ENCODE data around the gene GGCX.

DNA sequence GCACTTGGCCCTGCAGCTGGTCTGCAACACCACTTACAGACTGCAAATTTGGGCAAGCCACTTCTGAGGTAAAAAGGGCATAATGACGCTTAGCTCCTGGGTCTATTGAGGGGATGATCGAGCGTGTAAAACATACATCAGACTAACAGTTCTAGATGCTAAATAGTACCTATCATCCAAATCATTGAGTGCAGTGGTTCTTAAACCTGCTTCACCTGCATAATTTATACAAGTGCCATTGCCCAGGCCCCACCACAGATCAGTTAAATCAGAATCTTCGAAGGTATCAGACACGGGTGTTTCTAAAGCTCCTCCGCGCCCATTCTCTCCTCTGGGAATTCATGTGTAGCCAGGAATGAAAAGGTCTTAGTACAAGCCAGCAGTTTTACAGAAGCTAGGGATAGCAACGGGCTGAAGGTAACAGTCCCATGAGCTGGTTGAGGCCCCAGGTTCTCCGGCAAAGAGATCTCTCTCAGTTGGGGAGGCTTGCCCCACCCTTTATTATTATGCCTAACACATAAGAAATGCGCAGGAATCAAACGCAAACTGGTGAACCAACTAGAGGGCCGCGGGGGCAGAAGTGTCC, 33.5 kb upstream of the GGCX start:
- TF ChIP-seq, protein P1, sequence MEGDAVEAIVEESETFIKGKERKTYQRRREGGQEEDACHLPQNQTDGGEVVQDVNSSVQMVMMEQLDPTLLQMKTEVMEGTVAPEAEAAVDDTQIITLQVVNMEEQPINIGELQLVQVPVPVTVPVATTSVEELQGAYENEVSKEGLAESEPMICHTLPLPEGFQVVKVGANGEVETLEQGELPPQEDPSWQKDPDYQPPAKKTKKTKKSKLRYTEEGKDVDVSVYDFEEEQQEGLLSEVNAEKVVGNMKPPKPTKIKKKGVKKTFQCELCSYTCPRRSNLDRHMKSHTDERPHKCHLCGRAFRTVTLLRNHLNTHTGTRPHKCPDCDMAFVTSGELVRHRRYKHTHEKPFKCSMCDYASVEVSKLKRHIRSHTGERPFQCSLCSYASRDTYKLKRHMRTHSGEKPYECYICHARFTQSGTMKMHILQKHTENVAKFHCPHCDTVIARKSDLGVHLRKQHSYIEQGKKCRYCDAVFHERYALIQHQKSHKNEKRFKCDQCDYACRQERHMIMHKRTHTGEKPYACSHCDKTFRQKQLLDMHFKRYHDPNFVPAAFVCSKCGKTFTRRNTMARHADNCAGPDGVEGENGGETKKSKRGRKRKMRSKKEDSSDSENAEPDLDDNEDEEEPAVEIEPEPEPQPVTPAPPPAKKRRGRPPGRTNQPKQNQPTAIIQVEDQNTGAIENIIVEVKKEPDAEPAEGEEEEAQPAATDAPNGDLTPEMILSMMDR (IDR thresholded peaks at IDR 0.05; ENCODE audit: insufficient read depth, low read length, poor library complexity, severe bottlenecking): no peak
- TF ChIP-seq EZH2phosphoT487 (conservative IDR thresholded peaks at IDR 0.05; ENCODE audit: low read length): no peak

All from SU-DHL-6 (cell line).